ENCODE measurements around the gene AKAP6.
"Not testable (repeated sequence)": the region's sequence is repeated elsewhere in the genome, so short reads cannot be mapped to it uniquely, and the experiment has no call there.

AKAP6 gene

GRCh38 chr14:32786886-32787285 is 457.8 kb downstream of the AKAP6 start:
- no peaks in the 10 kb centered on the region for H3K9me3 ChIP-seq (ENCODE audit: low read length)

DNA sequence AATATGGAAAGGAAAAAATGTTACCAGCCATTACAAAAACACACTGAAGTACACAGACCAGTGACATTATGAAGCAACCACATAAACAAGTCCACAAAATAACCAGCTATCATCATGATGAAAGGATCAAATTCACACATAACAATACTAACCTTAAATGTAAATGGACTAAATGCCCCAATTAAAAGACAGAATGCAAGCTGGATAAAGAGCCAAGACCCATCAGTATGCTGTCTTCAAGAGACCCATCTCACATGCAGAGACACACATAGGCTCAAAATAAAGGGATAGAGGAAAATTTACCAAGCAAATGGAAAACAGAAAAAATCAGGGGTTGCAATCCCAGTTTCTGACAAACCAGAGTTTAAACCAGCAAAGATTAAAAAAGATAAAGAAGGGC is 463.9 kb downstream of the AKAP6 start:
- H3K9ac ChIP-seq (ENCODE audit: low read length); H3K4me1 ChIP-seq (ENCODE audit: insufficient read depth, low read length, severe bottlenecking); H2AFZ ChIP-seq (ENCODE audit: low read length); H3K4me2 ChIP-seq (ENCODE audit: low read length); H3K79me2 ChIP-seq (ENCODE audit: insufficient read depth, low read length); H4K20me1 ChIP-seq (ENCODE audit: insufficient read depth, low read length); H3K27me3 ChIP-seq (ENCODE audit: insufficient read depth, low read length); H3K27ac ChIP-seq (ENCODE audit: low read depth, low read length, poor library complexity, severe bottlenecking); H3K36me3 ChIP-seq (ENCODE audit: insufficient read depth, low read length); H3F3A ChIP-seq (ENCODE audit: insufficient read depth, low read length); H3K9me2 ChIP-seq (ENCODE audit: low read depth, low read length); H3K9me3 ChIP-seq (ENCODE audit: low read length); H3K4me3 ChIP-seq (ENCODE audit: low read depth, low read length, poor library complexity, severe bottlenecking): not testable (repeated sequence)

More at GRCh38 chr14:32786886-32787285, 457.8 kb downstream of the AKAP6 start:
- no peak overlapping the region for H3K27ac ChIP-seq (ENCODE audit: low read depth, low read length, poor library complexity, severe bottlenecking)
- H3K4me3 ChIP-seq (ENCODE audit: low read depth, low read length, poor library complexity, severe bottlenecking) = no peak overlapping the region
- TF ChIP-seq EZH2 (IDR thresholded peaks at IDR 0.05; ENCODE audit: borderline replicate concordance, low read length) = no peak
- TF ChIP-seq, protein P1, sequence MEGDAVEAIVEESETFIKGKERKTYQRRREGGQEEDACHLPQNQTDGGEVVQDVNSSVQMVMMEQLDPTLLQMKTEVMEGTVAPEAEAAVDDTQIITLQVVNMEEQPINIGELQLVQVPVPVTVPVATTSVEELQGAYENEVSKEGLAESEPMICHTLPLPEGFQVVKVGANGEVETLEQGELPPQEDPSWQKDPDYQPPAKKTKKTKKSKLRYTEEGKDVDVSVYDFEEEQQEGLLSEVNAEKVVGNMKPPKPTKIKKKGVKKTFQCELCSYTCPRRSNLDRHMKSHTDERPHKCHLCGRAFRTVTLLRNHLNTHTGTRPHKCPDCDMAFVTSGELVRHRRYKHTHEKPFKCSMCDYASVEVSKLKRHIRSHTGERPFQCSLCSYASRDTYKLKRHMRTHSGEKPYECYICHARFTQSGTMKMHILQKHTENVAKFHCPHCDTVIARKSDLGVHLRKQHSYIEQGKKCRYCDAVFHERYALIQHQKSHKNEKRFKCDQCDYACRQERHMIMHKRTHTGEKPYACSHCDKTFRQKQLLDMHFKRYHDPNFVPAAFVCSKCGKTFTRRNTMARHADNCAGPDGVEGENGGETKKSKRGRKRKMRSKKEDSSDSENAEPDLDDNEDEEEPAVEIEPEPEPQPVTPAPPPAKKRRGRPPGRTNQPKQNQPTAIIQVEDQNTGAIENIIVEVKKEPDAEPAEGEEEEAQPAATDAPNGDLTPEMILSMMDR (IDR thresholded peaks at IDR 0.05; ENCODE audit: low read length) = no peak
- no peak overlapping the region for H2AFZ ChIP-seq (ENCODE audit: low read length)
- H3K4me1 ChIP-seq (ENCODE audit: insufficient read depth, low read length, severe bottlenecking) = no peaks in the 10 kb centered on the region
- H4K20me1 ChIP-seq (ENCODE audit: insufficient read depth, low read length) = no peaks in the 10 kb centered on the region
- H3K79me2 ChIP-seq (ENCODE audit: insufficient read depth, low read length) = no peaks in the 10 kb centered on the region
- H3F3A ChIP-seq (ENCODE audit: insufficient read depth, low read length) = no peaks in the 10 kb centered on the region
- no peaks in the 10 kb centered on the region for H3K27me3 ChIP-seq (ENCODE audit: insufficient read depth, low read length)
- no peak overlapping the region for H3K9ac ChIP-seq (ENCODE audit: low read length)
- H3K4me2 ChIP-seq (ENCODE audit: low read length) = no peak overlapping the region
- no peaks in the 10 kb centered on the region for H3K9me2 ChIP-seq (ENCODE audit: low read depth, low read length)
- H3K36me3 ChIP-seq (ENCODE audit: insufficient read depth, low read length) = no peaks in the 10 kb centered on the region

DNA sequence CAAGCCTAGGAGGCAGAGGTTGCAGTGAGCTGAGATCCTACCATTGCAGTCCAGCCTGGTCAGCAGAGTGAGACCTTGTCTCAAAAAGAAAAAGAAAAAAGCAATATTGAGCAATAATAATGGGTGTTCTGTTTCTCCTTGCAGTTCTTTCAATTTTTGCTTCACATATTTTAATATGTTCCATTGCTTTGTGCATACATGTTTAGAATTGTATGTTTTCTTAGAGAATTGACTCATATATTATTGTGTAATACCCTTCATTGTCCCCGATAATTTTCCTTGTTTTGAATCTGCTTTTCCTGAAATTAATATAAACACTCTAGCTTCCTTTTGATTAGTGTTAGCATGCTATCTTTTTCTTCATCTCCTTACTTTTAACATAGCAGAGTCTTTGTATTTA is 471.2 kb downstream of the AKAP6 start:
- no peaks in the 10 kb centered on the region for H3K9me3 ChIP-seq (ENCODE audit: low read length)
- H3F3A ChIP-seq (ENCODE audit: insufficient read depth, low read length) = no peaks in the 10 kb centered on the region
- H4K20me1 ChIP-seq (ENCODE audit: insufficient read depth, low read length) = no peaks in the 10 kb centered on the region

DNA sequence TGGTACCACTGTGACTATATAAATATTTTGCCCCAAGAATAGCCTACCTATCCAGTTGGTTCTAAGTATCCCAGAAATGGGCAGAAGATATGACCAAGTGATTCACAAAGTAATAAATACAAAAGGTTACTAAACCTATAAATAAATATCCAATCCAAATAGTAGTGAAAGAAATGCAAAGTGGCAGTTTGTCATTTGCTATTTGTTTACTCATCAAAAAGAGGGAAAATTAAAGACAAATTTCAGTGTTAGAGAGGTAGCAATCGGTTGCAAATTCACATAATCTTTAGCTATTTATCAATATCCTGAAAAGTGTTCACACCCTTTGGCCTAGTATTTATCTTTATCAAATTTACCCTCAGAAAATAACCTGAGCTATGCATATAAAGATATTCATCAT is 473.2 kb downstream of the AKAP6 start:
- no peaks in the 10 kb centered on the region for H3F3A ChIP-seq (ENCODE audit: insufficient read depth, low read length)
- TF ChIP-seq, protein P1 (IDR thresholded peaks at IDR 0.05; ENCODE audit: low read length) = no peak
- no peak for TF ChIP-seq EZH2 (IDR thresholded peaks at IDR 0.05; ENCODE audit: borderline replicate concordance, low read length)

More for the DNA sequence above, 471.2 kb downstream of the AKAP6 start:
- Histone ChIP-seq H3K27ac (ENCODE audit: low read depth, low read length, poor library complexity, severe bottlenecking) (no peak overlapping the region), H3K4me2 (ENCODE audit: low read length) (no peak overlapping the region), H3K27me3 (ENCODE audit: insufficient read depth, low read length) (no peaks in the 10 kb centered on the region), H3K36me3 (ENCODE audit: insufficient read depth, low read length) (no peaks in the 10 kb centered on the region), H3K4me3 (ENCODE audit: low read depth, low read length, poor library complexity, severe bottlenecking) (no peak overlapping the region), H3K9ac (ENCODE audit: low read length) (no peak overlapping the region), H3K79me2 (ENCODE audit: insufficient read depth, low read length) (no peaks in the 10 kb centered on the region), H2AFZ (ENCODE audit: low read length) (no peak overlapping the region), H3K4me1 (ENCODE audit: insufficient read depth, low read length, severe bottlenecking) (no peaks in the 10 kb centered on the region), H3K9me2 (ENCODE audit: low read depth, low read length) (no peaks in the 10 kb centered on the region)
- no peak for TF ChIP-seq EZH2 (IDR thresholded peaks at IDR 0.05; ENCODE audit: borderline replicate concordance, low read length)
- TF ChIP-seq, protein P1 (IDR thresholded peaks at IDR 0.05; ENCODE audit: low read length) = no peak

More for the DNA sequence above, 473.2 kb downstream of the AKAP6 start:
- Histone ChIP-seq H3K4me3 (ENCODE audit: low read depth, low read length, poor library complexity, severe bottlenecking) (no peak overlapping the region), H3K4me1 (ENCODE audit: insufficient read depth, low read length, severe bottlenecking) (no peaks in the 10 kb centered on the region), H3K79me2 (ENCODE audit: insufficient read depth, low read length) (no peaks in the 10 kb centered on the region), H3K9me3 (ENCODE audit: low read length) (no peaks in the 10 kb centered on the region), H3K9me2 (ENCODE audit: low read depth, low read length) (no peaks in the 10 kb centered on the region), H2AFZ (ENCODE audit: low read length) (no peak overlapping the region), H3K9ac (ENCODE audit: low read length) (no peak overlapping the region), H3K27me3 (ENCODE audit: insufficient read depth, low read length) (no peaks in the 10 kb centered on the region), H3K27ac (ENCODE audit: low read depth, low read length, poor library complexity, severe bottlenecking) (no peak overlapping the region), H3K4me2 (ENCODE audit: low read length) (no peak overlapping the region), H4K20me1 (ENCODE audit: insufficient read depth, low read length) (no peaks in the 10 kb centered on the region), H3K36me3 (ENCODE audit: insufficient read depth, low read length) (no peaks in the 10 kb centered on the region)
